ENCODE results near the gene ZNF462.

ZNF462 gene

DNA sequence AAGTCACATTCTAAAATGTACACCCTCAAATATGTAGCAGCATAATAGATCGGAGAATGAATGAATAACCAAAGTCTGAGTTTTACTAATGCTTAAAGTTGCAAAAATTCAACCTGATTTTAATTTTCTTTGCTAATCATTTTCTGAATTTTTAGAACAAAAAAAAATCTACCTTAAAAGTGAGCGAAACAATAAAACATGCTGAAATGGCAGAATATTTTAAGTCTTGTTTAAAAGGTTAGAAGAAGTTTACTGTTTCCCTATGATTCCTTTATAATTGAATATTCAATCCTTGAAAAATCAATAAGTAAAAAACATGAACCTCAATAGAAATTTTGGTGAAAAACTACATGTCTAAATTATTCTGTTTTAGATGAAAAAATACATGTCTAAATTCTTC, 27.1 kb upstream of the ZNF462 start:
- TF ChIP-seq, protein P1, sequence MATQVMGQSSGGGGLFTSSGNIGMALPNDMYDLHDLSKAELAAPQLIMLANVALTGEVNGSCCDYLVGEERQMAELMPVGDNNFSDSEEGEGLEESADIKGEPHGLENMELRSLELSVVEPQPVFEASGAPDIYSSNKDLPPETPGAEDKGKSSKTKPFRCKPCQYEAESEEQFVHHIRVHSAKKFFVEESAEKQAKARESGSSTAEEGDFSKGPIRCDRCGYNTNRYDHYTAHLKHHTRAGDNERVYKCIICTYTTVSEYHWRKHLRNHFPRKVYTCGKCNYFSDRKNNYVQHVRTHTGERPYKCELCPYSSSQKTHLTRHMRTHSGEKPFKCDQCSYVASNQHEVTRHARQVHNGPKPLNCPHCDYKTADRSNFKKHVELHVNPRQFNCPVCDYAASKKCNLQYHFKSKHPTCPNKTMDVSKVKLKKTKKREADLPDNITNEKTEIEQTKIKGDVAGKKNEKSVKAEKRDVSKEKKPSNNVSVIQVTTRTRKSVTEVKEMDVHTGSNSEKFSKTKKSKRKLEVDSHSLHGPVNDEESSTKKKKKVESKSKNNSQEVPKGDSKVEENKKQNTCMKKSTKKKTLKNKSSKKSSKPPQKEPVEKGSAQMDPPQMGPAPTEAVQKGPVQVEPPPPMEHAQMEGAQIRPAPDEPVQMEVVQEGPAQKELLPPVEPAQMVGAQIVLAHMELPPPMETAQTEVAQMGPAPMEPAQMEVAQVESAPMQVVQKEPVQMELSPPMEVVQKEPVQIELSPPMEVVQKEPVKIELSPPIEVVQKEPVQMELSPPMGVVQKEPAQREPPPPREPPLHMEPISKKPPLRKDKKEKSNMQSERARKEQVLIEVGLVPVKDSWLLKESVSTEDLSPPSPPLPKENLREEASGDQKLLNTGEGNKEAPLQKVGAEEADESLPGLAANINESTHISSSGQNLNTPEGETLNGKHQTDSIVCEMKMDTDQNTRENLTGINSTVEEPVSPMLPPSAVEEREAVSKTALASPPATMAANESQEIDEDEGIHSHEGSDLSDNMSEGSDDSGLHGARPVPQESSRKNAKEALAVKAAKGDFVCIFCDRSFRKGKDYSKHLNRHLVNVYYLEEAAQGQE (IDR thresholded peaks at IDR 0.05; ENCODE audit: low read depth): no peak
- no peak for TF ChIP-seq EP300 (IDR thresholded peaks at IDR 0.05; ENCODE audit: borderline replicate concordance)
- TF ChIP-seq RAD21 (IDR thresholded peaks at IDR 0.05; ENCODE audit: low read depth): no peak
- no peak for TF ChIP-seq FOXM1 (IDR thresholded peaks at IDR 0.05; ENCODE audit: borderline replicate concordance, low read depth)
- TF ChIP-seq CEBPB (IDR thresholded peaks at IDR 0.05): no peak
- no peak for TF ChIP-seq TEAD4 (IDR thresholded peaks at IDR 0.05)
- TF ChIP-seq CREB1 (IDR thresholded peaks at IDR 0.05; ENCODE audit: low read depth): no peak
- TF ChIP-seq EGR1 (IDR thresholded peaks at IDR 0.05): no peak

DNA sequence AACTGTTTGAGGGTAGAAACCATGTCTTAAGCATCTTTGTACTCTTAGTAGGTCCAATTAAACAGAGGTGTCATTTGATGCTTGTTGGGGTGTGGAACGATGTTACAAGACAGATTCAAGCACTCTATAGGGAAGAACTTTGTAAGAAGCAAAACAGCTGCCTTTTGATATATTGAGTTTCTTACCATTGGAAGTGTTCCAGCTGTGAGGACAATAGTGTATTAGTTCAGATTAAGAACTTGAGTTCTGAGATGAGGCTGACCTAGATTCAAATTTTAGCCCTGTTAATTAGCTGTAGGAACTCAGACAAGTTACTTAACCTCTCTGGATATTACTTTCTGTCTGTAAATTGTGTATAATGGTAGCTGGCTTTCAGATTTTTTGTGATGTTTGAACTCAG, 19.6 kb upstream of the ZNF462 start:
- TF ChIP-seq TEAD4 (IDR thresholded peaks at IDR 0.05) (no peak), TCF12 (IDR thresholded peaks at IDR 0.05; ENCODE audit: low read depth) (no peak), CREB1 (IDR thresholded peaks at IDR 0.05; ENCODE audit: low read depth) (no peak), YY1 (IDR thresholded peaks at IDR 0.05; ENCODE audit: low read depth) (no peak), CEBPB (IDR thresholded peaks at IDR 0.05) (no peak), FOXM1 (IDR thresholded peaks at IDR 0.05; ENCODE audit: borderline replicate concordance, low read depth) (no peak), NFIC (IDR thresholded peaks at IDR 0.05) (no peak), ZBTB7A (IDR thresholded peaks at IDR 0.05; ENCODE audit: low read depth) (no peak), EGR1 (IDR thresholded peaks at IDR 0.05) (no peak), RAD21 (IDR thresholded peaks at IDR 0.05; ENCODE audit: low read depth) (no peak), TAF1 (IDR thresholded peaks at IDR 0.05; ENCODE audit: low read depth) (no peak), EP300 (IDR thresholded peaks at IDR 0.05; ENCODE audit: borderline replicate concordance) (no peak)
- TF ChIP-seq, protein P1 (IDR thresholded peaks at IDR 0.05; ENCODE audit: low read depth): no peak
- TF ChIP-seq, protein P2, sequence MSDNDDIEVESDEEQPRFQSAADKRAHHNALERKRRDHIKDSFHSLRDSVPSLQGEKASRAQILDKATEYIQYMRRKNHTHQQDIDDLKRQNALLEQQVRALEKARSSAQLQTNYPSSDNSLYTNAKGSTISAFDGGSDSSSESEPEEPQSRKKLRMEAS (IDR thresholded peaks at IDR 0.05): no peak
- TF ChIP-seq, protein P3, sequence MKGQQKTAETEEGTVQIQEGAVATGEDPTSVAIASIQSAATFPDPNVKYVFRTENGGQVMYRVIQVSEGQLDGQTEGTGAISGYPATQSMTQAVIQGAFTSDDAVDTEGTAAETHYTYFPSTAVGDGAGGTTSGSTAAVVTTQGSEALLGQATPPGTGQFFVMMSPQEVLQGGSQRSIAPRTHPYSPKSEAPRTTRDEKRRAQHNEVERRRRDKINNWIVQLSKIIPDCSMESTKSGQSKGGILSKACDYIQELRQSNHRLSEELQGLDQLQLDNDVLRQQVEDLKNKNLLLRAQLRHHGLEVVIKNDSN (IDR thresholded peaks at IDR 0.05): no peak

DNA sequence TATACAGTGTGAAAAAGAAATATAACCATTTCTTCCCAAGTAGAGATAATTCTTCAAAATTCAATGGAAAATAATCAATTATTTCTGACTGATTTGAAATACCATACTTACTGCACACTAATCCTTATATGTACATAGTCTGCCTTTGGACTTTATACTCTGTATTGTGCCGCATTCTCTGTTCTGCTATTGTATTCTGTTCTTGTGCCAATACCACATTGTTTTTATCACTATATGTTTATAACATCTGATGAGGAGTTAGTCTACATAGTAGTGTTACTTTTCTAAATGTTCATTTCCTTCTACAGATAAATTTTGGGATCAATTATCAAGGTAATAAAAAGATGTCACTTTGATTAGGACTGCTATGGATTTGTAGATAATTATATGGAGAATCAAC, 16.7 kb upstream of the ZNF462 start:
- no peak for TF ChIP-seq CREB1 (IDR thresholded peaks at IDR 0.05; ENCODE audit: low read depth)
- no peak for TF ChIP-seq EGR1 (IDR thresholded peaks at IDR 0.05)
- TF ChIP-seq, protein P2 (IDR thresholded peaks at IDR 0.05): no peak
- TF ChIP-seq YY1 (IDR thresholded peaks at IDR 0.05; ENCODE audit: low read depth): no peak
- TF ChIP-seq, protein P1 (IDR thresholded peaks at IDR 0.05; ENCODE audit: low read depth): no peak
- no peak for TF ChIP-seq TCF12 (IDR thresholded peaks at IDR 0.05; ENCODE audit: low read depth)
- no peak for TF ChIP-seq RAD21 (IDR thresholded peaks at IDR 0.05; ENCODE audit: low read depth)
- TF ChIP-seq TEAD4 (IDR thresholded peaks at IDR 0.05): no peak
- TF ChIP-seq EP300 (IDR thresholded peaks at IDR 0.05; ENCODE audit: borderline replicate concordance): no peak
- TF ChIP-seq FOXM1 (IDR thresholded peaks at IDR 0.05; ENCODE audit: borderline replicate concordance, low read depth): no peak

DNA sequence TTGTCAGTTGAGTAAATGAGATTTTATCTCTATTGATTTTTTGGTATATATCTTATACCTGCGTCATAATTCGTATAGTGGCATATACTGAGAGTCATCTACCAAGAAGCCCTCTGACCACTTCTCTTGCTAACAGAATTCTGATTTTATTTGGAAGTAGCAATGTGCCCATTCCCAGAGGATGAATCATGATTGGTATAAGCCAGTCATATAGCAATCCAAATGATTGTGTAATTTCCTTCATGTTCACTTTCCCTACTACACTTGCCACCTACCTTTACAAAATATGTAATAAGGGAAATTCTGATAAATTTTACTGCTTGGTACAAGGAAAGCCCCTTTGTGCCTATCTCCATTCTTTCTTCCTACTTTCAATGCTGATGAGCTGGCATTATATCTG, 16.1 kb upstream of the ZNF462 start:
- TF ChIP-seq, protein P1 (IDR thresholded peaks at IDR 0.05; ENCODE audit: low read depth): no peak
- TF ChIP-seq, protein P2 (IDR thresholded peaks at IDR 0.05): no peak
- TF ChIP-seq, protein P3 (IDR thresholded peaks at IDR 0.05): no peak
- TF ChIP-seq EGR1 (IDR thresholded peaks at IDR 0.05): no peak
- TF ChIP-seq RAD21 (IDR thresholded peaks at IDR 0.05; ENCODE audit: low read depth): no peak
- no peak for TF ChIP-seq CEBPB (IDR thresholded peaks at IDR 0.05)
- TF ChIP-seq TAF1 (IDR thresholded peaks at IDR 0.05; ENCODE audit: low read depth): no peak
- no peak for TF ChIP-seq CREB1 (IDR thresholded peaks at IDR 0.05; ENCODE audit: low read depth)
- TF ChIP-seq TCF12 (IDR thresholded peaks at IDR 0.05; ENCODE audit: low read depth): no peak
- no peak for TF ChIP-seq NFIC (IDR thresholded peaks at IDR 0.05)
- no peak for TF ChIP-seq ZBTB7A (IDR thresholded peaks at IDR 0.05; ENCODE audit: low read depth)
- no peak for TF ChIP-seq FOXM1 (IDR thresholded peaks at IDR 0.05; ENCODE audit: borderline replicate concordance, low read depth)
- TF ChIP-seq EP300 (IDR thresholded peaks at IDR 0.05; ENCODE audit: borderline replicate concordance): no peak
- no peak for TF ChIP-seq YY1 (IDR thresholded peaks at IDR 0.05; ENCODE audit: low read depth)
- no peak for TF ChIP-seq TEAD4 (IDR thresholded peaks at IDR 0.05)

Measured in Ishikawa (cell line).